NCI-H510A treated with DMSO at 0.1 percent for 48 hours (cell line): ENCODE measurements around the gene KBTBD7.

ENCODE experiments used
- DNase-seq: peaks from one replicate; lab custom pipeline; 2025; lab: John Stamatoyannopoulos, UW

The KBTBD7 gene

GRCh38 chr13:41193919-41194824 is at the start of gene KBTBD7:
KBTBD7 (minus strand) TSS chr13:41194569; CDS start chr13:41194257, 312 bp downstream.
- peak; percentile 33 for DNase-seq

- no peak for DNase-seq
Observed at GRCh38 chr13:41241626-41242025, 47.3 kb upstream of the KBTBD7 start.

GRCh38 chr13:41236369-41236768 is 42.0 kb upstream of the KBTBD7 start:
- no peak for DNase-seq

DNA sequence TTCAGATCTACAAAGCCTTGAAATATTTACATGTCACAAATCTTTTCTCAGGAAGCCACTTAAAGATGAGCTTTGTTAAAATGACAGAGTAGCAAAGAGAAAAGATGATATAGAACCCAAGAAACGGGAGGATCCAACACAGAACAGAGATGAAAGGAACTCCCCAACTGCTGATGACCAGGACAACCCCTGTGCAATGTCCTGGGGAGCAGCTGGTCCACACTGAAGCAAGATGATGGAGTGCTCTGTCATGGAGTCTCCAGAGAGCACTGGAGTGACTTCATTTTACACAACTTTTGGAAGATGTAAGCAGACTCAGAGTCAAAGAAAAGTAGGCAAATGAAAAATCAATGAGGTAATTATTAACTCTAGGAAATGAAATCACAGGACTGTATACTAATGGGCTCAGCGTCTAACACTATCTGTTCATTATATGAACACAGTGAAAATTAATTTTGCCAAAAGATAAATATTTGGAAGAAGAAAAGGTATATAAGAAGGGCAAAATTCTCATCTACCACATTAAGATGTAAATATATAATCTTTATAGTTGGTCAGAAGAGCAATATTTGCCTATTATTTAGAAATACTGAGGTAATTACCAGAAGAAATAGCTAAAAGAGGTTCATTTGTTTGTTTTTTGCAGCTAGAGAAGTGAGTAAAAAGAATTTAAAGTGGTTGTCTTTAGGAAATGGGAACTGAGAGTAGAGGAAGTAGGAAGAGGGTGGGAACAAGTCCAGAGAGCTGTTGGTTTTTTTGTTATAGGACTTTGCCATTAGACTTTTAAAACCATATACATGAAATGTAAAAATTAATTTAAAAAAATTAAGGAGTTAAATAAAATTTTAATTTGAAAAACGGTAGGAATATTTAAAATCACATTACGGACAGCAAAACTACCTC is 38.5 kb upstream of the KBTBD7 start:
- no peak for DNase-seq

DNA sequence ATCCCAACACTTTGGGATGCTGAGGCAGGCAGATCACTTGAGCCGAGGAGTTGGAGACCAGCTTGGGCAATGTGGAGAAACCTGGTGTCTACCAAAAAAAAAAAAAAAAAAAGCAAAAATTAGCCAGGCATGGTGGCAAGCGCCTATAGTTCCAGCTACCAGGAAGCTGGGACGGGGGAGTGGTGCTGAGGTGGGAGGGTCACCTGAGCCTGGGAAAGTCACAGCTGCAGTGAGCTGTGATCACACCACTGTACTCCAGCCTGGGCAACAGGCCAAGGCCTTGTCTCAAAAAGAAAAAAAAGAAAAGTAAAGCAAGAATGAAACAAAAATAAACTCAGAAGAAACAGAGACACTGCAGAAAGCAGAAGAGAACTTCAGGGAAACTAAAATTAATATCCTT is 37.4 kb upstream of the KBTBD7 start:
- DNase-seq, result peak; percentile 1

DNA sequence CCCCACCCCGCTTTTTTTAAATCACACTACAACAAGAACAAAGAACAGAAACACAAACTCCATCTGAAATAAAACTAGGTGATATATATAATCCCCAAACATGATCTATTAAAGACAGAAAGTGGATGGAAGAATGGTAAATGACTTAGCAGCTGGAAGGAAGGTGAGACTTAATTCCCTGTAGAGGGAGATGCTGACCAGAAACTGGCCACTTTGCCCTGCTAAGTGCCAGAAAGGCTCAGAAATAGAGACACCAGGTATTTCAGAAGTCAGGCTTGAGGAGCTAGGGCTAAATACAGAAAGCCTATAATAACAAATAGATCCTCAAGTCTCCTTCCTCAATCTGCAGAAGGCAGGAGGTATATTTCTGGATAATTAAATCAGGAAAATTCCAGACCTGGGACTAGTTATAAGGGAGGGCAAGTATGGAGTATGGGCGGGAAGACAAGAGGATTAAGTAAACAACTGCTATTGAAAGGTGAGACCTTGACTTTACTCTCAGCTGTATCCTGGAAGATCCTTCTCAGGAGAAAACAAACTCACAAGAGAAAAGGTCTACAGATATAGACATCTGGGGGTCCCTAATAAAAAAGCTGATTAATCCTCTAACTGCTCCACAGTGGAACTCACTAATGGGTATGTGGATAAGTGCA is 36.8 kb upstream of the KBTBD7 start:
- peak; percentile 27 for DNase-seq

GRCh38 chr13:41229356-41229755 is 35.0 kb upstream of the KBTBD7 start:
- no peak for DNase-seq

GRCh38 chr13:41224113-41225110 is 30.0 kb upstream of the KBTBD7 start:
- DNase-seq, result no peak

- peak; percentile 3 for DNase-seq
Observed at GRCh38 chr13:41222259-41222852, 28.0 kb upstream of the KBTBD7 start.

GRCh38 chr13:41220401-41220800 is 26.0 kb upstream of the KBTBD7 start:
- no peak for DNase-seq

DNA sequence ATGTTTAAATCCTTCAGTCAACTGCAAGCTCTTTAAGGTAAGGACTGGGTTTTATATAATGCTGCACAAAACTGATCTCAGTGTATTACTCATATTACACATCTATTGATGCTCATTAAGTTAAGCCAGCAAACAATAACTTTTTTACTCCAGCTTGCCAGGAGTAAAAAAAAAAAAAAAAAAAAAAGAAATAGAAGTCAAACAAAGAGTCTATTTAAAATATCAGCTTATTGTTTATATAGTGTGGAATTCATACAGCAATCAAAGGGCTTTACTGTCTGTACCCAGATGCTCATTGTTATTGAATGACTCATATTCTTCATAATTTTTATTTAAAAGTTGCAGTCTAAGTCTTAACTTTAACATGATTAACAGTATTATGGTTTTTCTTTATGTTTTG is 21.8 kb upstream of the KBTBD7 start:
- DNase-seq, result no peak

DNA sequence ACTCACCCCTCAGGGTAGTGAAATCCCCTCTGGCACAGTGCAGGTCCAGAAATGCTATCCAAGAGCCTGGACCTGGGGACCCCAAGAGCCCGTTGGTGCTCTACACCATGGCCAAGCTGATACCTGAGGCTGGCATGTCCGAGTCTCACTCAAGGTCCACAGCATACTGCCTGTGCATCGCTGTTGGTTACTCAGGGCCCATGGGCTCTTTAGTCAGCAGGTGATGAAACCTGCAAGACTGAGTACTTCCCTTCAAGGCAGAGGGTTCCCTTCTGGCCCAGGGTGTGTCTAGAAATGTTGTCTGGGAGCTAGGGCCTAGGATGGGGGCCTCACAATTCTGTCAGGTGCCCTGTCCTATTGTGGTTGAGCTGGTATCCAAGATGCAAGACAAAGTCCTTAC is 19.6 kb upstream of the KBTBD7 start:
- no peak for DNase-seq

DNA sequence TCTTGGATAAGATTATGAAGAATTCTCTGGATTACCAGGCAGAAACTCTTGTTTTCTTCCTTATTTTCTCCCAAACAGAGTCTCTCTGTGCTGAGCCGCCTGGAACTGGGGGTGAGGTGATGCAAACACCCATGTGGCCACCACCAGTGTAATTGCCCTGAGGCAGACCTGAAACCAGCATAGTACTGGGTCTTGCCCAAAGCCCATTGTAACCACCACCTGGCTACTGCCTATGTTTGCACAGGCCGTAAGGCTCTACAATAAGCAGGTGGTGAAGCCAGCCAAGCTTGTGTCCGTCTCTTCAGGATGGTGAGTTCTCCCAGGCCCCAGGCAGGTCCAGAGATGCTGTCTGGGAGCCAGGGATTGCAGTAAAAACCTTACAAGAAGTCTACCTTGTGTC is 18.9 kb upstream of the KBTBD7 start:
- DNase-seq, result no peak

GRCh38 chr13:41212881-41213280 is 18.5 kb upstream of the KBTBD7 start:
- DNase-seq, result no peak

DNA sequence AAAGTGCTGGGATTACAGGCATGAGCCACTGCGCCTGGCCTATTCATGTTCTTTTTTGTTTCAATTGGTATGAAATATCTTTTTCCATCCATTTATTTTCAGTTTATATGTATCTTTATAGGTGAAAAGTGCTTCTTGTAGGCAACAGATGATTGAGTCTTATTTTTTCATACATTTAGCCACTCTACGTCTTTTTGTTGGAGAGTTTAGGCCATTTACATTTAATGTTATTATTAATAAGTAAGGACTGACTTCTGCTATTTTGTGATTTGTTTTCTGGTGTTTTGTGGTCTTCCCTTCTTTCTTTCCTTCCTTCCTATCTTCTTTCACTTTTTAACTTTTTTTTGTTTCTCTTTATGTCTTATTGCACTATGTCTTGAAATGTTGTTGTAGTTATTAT is 16.7 kb upstream of the KBTBD7 start:
- no peak for DNase-seq

- no peak for DNase-seq
Observed at GRCh38 chr13:41206467-41206866, 12.1 kb upstream of the KBTBD7 start.

GRCh38 chr13:41203810-41204209 is 9.4 kb upstream of the KBTBD7 start:
- no peak for DNase-seq

- DNase-seq, result no peak
Observed at GRCh38 chr13:41200126-41200525, 5.8 kb upstream of the KBTBD7 start.

- no peak for DNase-seq
Observed at GRCh38 chr13:41199526-41199925, 5.2 kb upstream of the KBTBD7 start.

- no peak for DNase-seq
Observed at GRCh38 chr13:41199079-41199478, 4.7 kb upstream of the KBTBD7 start.

- no peak for DNase-seq
Observed at GRCh38 chr13:41196620-41197019, 2.3 kb upstream of the KBTBD7 start.
